HG03575 (cell line): ENCODE measurements around the gene PHC2.

Source experiments
- ATAC-seq: cut with Tn5 transposase; IDR thresholded peaks from one replicate; pipeline ENCODE4 v1.9.1; 2021; ENCODE audit not compliant: unreplicated experiment, insufficient number of reproducible peaks, low FRiP score; ENCODE audit errors: extremely low read depth

PHC2 gene

DNA sequence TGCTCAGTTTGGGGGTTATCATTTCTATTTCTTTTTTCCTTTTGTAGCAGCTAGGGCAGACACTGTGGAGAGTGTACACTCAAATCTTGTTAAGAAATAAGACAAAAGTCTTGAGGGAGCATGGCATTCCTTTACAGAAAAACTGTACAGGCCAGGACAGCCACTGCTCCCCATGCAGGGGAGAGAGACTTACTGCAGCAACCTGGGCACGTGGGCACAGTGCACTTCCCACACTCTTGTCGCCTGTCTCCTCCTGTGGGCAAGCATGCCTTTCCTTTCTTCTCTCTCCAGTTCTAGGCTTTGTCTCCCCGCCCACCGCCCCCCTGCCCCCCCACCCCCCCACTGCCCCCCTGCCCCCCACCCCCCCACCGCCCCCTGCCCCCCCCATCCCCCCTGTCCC is 51.9 kb downstream of the PHC2 start:
- ATAC-seq: no peak

DNA sequence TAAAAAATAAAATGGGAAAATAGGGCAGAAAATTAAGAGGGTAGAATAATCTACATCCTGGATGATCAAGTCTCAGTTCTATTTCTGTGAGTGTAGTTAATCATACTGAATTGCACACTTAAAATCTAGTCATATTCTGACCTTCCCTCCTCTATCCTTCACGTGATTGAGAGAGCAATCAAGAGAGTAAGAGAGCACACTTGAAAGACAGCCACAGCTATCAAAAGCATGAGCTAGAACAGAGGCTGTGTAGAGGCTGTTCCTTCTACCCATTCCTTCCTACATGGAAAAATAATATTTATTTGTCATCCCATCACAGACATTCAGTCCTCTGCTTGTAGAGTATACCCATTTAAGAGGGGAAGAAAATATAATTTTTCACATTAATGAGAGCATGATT is 52.4 kb downstream of the PHC2 start:
- ATAC-seq: no peak

DNA sequence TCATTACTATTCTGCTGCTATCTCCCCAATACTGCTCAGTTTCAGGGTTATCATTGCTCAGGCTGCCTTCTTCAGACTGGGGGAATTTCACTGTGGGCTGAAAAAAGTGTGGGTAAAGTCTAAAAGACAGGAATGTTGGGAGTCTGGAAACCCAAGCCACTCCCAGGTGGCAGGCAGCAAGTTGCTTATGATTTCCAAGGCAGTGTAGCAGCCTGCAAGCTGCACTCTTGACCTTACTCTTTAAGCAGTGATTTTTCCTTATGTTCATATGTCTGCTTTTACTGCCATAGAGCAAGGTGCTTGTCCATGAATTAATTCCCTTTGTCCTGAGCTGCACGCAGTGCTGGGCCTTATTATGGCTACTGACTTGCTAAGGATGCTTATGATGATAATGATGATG is 53.1 kb downstream of the PHC2 start:
- ATAC-seq: no peak

DNA sequence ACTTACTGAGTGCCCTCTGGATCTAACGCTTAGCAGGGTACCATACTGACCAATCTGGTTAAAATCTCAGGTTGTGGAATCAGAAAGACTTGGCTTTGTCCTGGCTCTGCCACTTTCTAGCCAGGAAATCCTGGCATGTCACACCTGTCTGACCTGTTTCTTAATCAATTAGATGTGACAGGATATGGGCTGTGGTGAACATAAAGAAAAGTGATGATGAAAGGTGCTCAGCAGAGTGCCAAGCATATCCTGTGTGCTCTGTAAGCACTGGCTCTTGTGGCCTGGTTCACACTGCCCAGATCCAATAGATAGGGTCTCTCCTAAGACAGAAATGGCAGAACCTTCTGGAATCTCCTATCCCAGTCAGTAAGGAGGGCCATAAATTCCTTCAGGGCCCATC is 53.9 kb downstream of the PHC2 start:
- no peak for ATAC-seq

DNA sequence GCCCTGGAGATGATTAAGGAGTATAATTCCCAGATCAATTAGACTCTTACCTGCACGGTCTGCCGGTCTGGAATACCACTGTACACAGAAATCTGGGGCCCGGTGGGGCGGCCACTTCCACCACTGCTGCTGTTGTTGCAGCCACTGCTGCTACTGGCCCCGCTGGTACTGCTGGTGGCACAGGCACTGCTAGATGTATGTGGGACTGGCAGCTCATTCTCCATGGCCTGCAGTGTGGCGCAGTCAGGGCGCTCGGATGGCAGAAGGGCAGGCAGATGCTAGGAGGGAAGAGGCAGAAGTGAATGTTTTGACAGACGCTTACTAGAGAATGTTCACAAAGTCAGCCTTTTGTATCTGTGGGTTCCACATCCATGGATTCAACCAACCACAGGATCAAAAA is 55.6 kb downstream of the PHC2 start:
- no peak for ATAC-seq

DNA sequence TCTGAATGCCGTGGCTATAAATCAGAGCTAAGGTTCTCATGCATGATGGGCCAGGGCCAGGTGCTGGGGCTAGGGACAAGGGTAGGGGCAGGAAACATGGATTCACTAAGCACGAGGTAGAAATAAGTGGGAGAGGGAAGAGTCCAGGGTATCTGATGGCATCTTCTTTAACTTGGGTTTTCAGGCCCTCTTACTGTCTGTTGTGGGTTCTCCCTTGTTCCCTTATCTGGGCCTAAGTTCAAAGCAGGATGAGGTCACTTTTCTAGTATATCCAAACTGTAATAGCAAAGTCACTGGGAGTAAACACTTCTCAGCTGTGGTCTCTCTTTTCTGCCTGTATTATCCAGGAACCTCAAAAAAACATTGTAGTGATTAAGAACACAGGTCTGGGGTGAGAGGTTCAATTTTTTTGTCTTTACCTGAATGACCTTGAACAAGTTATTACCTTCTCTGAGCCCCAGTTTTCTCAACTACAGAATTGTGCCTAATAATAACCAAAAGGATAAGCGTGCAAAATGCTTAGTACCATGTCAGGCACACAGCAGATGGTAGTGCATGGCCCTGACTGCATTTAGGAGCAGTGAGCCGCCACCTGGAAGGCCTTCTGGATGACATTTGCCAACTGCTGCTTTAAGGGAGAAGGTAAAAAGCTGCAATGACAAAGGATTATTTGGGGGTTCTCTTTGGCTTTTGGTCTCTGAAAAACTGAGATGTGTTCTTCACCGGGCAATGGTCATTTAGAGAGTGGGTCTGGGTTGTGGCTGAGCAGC is 56.4 kb downstream of the PHC2 start:
- ATAC-seq: no peak

DNA sequence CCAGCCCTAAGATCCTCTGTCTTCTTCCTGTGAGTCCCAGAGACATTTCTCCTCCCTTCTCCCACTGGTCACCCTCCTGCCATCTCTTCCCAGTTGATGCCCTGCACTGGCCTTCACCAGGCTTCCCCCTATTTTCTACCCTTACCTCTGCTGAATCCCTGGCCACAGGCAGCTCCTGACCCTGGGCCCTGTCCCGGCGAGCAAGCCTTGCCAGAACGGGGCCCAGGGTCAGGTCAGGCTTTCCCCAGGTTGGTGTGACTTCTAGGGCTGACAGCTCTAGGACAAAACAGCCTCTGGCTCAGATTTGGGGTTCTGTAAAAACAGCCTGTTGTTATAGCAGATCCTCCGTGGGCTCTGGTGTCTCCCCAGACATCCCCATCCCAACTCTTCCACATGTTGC is 57.3 kb downstream of the PHC2 start:
- ATAC-seq: no peak

DNA sequence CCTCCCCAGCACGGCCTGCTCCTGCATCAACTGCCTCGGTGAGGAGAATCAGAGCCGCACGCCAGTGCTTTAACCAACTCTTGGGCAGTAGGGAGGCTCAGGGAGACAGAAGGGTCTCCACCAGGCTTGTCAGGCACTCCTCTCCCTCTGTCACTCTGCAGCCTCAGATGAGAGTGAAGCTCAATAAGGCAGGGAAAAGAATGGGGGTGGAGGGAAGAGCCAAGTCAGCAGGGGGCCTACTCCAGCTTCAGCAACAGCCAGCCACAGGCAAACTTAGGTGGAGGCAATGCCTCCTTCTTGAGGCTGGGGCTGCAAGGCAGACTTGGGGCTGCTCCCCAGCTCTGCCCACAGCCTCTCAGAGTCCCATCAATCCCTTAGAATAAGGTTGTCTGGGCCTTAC is 58.2 kb downstream of the PHC2 start:
- no peak for ATAC-seq

DNA sequence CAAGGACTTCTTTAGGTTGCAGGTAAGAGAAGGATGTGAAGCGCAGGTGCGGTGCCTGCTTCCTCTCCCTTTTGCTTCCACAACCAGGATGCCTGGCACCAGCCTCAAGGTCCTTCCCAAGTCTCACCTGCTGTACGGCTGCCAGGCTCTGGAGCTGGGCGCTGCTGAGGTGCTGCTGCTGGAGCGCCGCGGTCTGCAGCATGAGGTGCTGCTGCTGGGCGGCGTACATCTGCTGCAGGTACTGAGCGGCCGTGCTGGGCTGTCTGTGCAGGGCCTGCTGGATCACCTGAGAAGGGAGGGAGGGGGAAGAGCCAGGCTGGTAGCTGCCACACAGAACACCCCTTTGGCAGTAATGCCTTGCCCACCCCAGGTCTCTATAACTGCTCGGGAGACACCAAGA is 58.7 kb downstream of the PHC2 start:
- ATAC-seq: no peak

DNA sequence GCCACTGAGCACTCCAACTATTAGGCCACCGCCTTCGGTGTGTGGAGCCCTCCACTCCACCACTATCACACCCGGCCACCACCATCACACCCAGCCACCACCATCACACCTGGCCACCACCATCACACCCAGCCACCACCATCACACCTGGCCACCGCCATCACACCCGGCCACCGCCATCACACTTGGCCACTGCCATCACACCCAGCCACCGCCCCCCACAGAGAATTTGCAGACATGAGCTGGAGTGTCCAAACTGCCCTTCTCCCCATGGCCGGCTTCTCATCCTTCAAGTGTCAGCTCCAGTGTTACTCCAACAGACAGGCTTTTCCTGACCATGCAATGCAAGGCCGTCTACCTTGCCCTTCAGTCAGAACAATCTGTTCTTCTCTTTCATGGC is 59.6 kb downstream of the PHC2 start:
- ATAC-seq: no peak

DNA sequence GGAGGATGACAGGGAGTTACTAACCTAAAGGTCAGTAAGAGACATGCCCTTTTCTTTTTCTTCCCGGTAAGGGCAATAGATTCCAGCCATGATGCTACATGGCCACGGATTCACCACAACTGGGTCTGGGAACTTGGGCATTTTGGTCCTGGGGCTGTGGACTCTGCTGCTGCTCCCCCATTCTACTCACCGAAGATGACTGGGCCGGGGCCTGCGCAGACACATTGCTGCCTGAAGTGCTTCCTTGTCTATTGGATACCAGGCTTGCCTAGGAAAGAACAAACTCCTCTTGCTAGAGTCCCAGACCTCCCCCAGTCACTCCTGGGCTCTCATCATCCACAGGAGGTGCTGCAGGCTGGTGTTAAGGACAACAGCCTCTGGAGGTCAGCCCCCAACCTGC is 60.1 kb downstream of the PHC2 start:
- no peak for ATAC-seq

DNA sequence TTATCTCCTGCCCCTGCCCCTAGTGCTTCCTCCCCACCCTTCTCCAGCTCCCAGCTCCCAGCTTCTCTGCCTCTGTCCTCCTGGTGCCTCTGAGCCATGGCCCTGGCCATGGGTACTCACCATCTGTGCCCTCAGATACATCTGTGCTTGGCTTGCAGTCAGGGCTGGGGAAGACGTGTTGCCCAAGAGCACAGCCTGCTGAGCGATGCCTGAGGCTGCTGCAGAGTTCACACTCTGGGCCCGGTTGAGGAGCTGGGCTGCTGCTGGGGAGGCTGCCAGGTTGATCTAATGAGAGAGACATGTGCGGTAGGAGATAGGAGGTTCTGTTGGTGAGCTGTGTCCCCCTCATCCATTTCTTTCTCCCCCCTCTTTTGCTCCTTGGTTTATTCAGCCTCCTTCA is 60.6 kb downstream of the PHC2 start:
- ATAC-seq: no peak

DNA sequence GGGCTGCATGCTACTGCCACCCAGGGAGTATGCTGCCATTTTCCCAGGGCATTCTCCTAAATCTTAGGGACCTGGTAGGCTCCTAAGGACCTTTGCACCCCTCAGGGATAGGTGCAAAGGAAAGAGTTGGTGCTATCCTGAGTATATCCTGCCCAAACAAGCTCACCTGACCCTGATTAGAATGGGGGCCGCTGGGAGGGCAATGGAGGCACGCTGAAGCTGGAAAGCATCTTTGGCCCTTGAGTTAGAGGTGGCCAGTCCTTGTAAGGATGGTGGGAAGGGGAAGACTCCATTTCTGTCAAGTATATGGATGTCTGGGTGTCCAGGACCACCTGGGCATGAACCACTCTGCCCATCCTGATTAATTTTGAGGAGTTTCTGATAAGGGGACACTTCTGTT is 61.1 kb downstream of the PHC2 start:
- ATAC-seq: no peak

DNA sequence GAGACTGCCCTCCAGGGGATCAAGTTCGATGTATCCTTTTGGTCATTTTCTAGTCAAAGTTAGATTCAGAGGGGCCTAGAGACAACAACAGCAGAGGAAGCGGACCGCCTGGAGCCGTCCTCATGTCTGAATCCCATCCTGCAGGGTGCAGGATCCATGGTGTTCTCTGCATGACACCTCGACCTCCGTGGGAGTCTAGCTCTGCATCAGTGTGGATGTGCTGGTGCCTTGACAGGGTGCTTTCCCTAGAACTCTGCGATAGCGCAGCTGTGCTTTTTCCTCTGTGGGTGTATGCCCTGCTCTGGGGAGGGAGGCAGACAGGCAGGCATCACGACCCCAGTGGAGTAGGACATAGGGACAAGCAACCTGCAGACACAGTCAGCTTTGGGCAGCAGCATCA is 61.8 kb downstream of the PHC2 start:
- ATAC-seq: no peak

DNA sequence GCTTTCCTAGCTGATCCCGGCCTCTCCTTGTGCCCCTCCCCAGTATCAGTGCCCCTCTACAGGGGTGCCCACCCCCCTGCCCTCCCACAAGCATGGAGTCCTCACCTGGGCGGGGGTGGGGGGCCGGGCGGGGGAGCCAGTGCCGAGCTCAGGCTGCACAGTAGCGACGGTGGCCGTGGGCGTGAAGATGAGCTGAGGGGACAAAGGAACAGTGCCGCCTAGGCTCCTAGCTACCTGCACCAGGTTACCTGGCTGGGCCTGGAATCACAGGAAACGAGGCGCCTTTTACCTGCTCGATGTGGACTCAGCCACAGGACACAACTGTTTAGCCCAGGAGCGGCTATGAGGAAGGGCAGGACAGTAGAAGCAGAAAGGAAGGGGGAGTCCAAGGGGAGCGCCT is 62.5 kb downstream of the PHC2 start:
- ATAC-seq: no peak

DNA sequence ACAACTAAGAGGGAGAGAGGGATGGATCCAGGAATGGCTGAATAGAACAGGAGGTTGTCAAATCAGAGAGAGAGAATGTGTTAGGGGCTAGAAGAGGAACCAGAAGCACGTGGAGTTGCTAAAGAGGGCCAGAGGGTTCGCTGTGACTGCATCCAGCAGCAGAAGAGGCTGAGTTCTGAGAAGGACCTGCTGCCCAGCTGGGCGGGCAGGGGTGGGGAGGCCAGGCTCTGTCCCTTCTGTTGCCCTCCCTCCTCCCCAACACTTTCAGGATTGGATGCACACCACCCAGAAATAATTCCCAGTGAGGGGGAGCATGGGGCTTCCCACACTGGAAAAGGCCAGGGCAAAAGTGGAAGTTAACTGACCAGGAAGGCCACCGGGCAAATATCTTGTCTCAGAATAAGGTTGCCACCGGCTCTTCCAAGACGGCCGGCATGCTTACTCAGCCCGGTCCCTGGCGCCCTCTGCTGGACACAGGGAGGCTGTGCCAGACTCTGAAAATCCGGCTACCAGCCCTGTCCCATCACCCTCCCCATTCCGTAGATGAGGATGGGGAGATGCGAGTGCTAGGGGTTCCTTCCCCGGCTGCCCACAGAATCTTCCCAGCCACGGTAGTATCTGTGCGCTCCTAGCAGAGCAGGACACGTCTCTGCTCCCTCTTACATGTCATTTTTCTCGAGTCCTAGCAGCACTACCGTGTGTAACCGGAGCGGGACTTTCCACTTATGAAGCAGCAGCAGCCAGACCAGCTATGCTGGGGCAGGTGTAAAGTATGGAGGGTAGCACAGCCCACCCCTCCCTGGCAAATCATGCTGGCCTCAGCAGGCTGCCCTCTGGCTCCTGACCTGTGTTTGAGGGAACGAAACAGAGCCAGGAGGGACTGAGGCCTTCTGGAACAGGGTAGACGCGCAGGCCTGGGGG is 63.1 kb downstream of the PHC2 start:
- ATAC-seq: no peak

DNA sequence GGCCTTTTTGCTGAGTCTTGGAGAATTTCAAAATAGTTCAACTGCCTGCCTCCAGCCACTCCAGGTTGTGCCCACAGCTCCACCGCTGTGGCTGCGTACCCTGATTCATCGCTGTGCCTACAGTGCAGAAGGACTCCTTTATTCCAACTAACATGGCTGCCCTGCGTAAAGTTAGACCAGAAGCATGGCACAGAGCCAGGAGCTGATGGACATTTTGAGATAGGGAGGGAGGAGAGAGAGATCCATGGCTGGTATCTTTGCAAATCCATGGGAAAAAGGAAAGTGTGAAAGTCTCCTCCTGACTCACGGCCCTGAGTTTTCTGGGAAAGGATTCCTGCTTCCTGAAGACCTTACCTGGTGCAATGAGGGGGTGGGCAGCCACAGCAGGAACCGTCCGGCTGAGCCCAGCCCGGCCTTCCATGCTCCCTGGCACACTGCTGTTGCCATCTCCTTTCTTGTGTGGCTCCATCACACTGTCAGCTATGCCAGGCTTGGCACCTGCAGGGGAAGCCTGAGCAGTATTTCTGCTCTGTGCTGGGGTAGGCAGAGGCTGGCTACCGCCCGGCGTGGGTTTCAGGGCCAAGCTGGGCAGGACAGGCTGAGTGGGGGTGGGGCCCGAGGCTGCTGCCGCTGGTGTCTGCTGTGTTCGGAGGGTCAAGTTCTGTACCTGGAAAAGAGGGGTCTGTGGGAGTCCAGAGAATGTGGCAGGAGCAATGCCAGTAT is 64.0 kb downstream of the PHC2 start:
- ATAC-seq: no peak

DNA sequence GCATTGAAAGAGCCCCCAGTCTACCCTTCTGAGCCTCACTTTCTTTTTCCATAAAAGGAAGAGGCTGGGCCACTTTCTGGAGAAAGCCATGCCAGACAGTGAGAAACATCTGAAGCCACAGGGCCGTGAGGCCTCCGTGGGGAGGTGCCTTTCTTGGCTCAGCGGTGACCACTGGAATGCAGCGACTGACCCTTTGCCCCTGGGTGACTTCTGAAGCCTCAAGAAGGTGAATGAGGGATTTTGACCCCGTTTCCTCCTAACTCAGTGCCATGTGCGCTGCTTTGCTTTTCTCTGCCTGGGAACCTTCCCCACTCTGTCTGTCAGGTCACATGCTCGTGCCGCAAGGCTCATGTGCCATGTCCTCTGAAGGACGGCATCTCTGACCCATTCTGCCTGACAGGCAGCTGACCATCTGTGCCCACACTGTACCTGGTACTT is 65.3 kb downstream of the PHC2 start:
- ATAC-seq: no peak

DNA sequence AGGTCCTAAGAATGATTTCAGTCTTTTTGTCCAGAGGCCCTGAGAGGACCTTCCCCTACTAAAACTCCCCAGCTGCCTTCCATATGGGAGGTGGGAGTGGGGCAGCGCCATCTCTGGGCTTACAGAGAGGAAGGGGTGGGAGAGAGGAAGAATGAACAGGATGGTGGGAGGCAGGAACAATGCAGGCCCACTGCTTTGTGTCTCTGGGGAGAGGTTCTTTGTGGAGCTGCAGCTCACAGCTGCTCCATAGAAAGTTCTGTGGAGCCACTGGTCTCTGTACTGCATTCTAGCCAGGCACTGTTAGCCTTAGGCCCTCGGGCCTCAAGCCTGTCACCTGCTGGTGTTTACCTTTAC is 66.4 kb downstream of the PHC2 start:
- ATAC-seq: no peak

DNA sequence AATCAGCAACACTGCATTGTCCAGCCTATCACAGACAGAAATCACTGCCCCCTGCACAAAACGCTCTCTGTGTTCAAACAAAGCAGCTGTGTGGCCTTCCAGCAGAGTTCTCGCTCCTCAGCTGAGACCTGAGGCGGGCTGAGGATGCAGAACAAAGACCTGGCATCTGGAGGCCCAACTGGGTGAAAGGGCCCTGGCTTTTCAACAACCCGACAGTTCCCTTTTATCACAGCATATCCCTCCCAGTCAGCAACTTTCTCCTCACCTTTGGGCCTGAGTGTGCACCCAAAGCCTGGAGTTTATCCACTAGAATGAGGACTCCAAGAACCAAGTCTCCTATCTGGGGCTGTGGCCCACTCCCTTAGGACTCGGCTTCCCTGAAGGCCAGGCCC is 67.4 kb downstream of the PHC2 start:
- no peak for ATAC-seq
